Heart left ventricle (tissue), 13 donors: ENCODE results near the gene PTPRN2.

ENCODE experiments used
- POLR2A ChIP-seq, 2 donors: fragments of 450-650 bp; IDR thresholded peaks; one replicate each; pipeline ENCODE4 v1.6.1; 2017; ENCODE audit warnings: antibody characterized with exemption in 2 of 2, mild to moderate bottlenecking in 2 of 2, moderate library complexity in 2 of 2
- TF ChIP-seq, protein P1 (sequence below), 12 donors: fragments of 200-600 bp; sonication (generic) in 4 of 12; IDR thresholded peaks; one replicate each; pipeline versions ENCODE4 v1.5.0 to v1.8.0; 2018 to 2022; ENCODE audit warnings: antibody characterized with exemption in 12 of 12, mild to moderate bottlenecking in 5 of 12
- donor health status: ischemic (EF 13 %, LVEDD 7.1; RV severe dilation, severe dysfunction).
- donor health status: DM: no; HTN: yes; CAD: no.
- donor health status: DM: no; HTN: no; CAD: no.
- donor health status: ischemic (EF 25% LVEDD 6.9; RV normal size, moderate dysfunction).
- donor health status: ischemic (EF 25% LVEDD 5.7; RV mildly dilated, moderate dysfunction).
- donor health status: ischemic (EF 35%, LVEDD 5.7; RV mildly dilated, moderate dysfunction).
- donor health status: nonischemic (EF 11% LVEDD 7.7; RV severe dilation, severe dysfunction).
- donor health status: DM: yes; HTN: yes; CAD: no.
- donor health status: PGD.
- donor health status: ischemic (EF 29% LVEDD 5.4; RV normal size, mild dysfunction).
- donor health status: nonischemic (EF 23%, LVEDD 6.1; RV moderate dilation, normal function).

DNA sequence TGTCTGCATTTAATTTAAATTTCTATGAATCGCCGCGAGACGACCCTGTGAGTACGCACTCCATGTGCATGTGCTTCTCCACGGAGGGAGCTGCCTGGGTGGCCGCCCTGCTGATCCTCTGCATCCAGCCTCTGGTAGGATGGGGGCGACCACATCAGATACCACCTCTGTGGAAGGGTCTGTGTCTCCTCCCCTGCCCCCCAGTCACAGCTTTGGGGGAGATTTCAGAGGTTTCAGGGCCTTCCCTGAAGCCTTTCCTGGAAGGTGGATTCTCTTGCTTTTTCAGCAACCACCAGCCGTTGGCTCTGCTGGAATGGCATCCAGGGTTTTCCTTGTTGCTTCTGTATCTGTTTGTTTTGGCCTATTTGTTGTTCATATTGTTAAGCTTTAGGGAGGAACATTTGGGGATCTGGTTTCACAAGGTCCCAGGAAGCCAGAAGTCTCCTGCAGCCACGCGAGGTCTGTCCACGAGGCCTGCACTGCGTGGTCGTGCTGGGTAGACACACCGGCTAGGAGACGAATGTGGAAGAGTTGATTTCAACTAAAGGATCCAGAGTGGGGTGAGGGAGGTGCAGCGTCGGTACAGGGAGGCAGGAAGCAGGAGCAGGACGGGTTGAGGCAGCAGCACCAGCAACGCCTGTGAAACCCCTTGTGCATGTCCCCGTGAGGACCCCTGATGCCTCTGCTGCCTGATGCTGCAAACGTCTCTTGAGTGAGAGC is 329.1 kb downstream of the PTPRN2 start:
- TF ChIP-seq, protein P1, sequence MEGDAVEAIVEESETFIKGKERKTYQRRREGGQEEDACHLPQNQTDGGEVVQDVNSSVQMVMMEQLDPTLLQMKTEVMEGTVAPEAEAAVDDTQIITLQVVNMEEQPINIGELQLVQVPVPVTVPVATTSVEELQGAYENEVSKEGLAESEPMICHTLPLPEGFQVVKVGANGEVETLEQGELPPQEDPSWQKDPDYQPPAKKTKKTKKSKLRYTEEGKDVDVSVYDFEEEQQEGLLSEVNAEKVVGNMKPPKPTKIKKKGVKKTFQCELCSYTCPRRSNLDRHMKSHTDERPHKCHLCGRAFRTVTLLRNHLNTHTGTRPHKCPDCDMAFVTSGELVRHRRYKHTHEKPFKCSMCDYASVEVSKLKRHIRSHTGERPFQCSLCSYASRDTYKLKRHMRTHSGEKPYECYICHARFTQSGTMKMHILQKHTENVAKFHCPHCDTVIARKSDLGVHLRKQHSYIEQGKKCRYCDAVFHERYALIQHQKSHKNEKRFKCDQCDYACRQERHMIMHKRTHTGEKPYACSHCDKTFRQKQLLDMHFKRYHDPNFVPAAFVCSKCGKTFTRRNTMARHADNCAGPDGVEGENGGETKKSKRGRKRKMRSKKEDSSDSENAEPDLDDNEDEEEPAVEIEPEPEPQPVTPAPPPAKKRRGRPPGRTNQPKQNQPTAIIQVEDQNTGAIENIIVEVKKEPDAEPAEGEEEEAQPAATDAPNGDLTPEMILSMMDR (IDR thresholded peaks at IDR 0.05) = no peak
- no peak for TF ChIP-seq POLR2A (IDR thresholded peaks at IDR 0.05)
